HG02588 (cell line): Measurements from ENCODE around the gene BRICD5.

ENCODE experiments used
- ATAC-seq: cut with Tn5 transposase; IDR thresholded peaks from one replicate; pipeline ENCODE4 v1.9.1; 2021; ENCODE audit warnings: mild to moderate bottlenecking, moderate library complexity; ENCODE audit not compliant: unreplicated experiment

BRICD5 gene

GRCh38 chr16:2183671-2184070, 27.0 kb downstream of the BRICD5 start:
- no peak for ATAC-seq

- ATAC-seq: no peak
Observed at GRCh38 chr16:2181952-2182351, 28.7 kb downstream of the BRICD5 start.

- ATAC-seq: no peak
Observed at GRCh38 chr16:2180962-2181923, 29.4 kb downstream of the BRICD5 start.

DNA sequence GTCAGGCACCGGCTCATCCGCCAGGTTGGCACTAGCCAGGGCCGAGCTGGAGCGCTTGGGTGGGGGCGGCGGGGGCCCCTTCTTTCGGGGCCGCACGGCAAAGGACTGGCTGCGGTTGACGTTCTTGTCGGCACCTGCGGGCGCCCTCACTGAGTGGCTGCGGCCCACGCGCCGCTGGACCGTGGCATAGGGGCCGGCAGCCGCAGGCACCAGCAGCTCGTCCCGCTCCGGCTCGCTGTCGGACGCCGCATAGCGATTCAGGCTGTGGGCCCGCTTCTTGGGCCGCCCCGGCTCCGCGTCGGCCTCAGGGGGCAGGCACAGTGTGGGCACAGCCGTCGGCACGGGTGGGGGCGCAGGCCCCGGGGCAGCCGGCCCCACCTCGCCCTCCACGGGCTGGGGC, 30.2 kb downstream of the BRICD5 start:
- no peak for ATAC-seq

DNA sequence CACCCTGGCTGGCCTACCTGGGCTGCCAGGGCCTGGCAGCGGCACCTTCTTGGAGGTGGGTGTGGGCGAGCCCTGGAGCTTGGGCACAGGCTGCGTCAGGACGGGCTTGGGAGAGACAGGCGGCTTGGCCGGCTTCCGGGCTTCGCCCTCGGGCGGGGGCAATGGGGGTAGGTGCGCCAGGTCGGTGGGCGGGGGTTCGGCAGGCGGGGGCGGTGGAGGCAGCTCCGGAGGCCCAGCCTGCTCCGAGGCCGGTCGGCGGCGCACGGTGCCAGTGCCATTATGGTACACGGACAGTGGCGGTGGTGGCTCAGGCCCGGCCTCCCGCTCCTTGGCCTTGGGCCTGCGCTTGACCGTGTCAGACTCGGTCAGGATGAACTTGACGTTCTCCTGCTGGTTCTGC, 31.1 kb downstream of the BRICD5 start:
- ATAC-seq: no peak

GRCh38 chr16:2179107-2179501, 31.6 kb downstream of the BRICD5 start:
- ATAC-seq: no peak

DNA sequence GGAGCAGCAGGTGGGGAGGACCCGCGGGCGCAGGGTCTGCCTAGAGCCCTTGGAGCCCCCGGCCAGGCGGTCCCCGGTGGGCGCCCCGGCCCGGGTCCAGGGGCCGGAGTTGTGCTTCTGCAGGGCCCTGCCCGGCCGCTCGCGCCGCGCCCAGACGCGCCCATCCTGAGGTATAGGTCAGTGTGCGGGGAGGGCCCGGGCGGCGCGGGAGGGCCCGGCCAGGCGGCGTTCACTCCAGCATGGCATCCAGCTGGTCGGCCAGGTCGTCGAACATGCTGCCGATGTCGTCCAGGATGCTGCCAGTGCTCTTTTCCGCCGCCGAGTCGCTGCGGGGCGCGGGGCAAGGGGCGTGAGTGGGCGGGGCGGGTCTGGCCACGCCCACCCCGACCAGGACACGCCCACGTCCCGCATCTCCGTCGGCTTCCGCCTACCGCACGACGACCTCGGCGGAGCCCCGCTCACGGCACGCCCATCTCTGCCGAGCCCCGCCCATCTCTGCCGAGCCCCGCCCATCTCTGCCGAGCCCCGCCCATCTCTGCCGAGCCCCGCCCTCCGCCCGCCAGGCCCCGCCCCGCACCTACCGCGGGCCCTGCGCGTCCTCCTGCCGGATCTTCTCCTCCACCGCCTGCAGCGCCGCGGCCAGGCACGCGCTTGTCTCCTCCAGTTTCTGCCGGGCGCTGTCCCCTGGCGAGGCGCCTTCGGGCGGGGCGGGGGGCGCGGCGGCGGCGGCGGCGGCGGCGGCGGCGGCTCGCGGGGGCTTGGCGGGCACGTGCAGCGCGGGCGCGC, 32.1 kb downstream of the BRICD5 start:
- no peak for ATAC-seq

- no peak for ATAC-seq
Observed at GRCh38 chr16:2177561-2177960, 33.1 kb downstream of the BRICD5 start.

- ATAC-seq: no peak
Observed at GRCh38 chr16:2177101-2177500, 33.6 kb downstream of the BRICD5 start.

- ATAC-seq: no peak
Observed at GRCh38 chr16:2176047-2176446, 34.6 kb downstream of the BRICD5 start.

DNA sequence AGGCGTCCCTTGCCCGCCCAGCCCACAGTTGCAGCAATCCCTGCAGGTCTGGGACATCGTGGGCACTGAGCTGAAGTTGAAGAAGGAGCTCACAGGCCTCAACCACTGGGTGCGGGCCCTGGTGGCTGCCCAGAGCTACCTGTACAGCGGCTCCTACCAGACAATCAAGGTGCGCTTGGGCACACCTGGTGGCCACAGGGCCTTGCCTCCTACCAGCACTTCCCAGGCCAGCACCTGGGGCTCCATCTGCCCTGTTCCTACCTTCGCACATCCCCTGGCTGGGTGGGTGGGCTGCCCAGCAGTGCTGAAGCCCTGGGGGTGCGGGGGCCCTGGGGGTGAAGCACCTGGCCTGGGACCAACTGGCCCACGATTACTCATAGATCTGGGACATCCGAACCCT, 35.2 kb downstream of the BRICD5 start:
- no peak for ATAC-seq

GRCh38 chr16:2174396-2175131, 36.1 kb downstream of the BRICD5 start:
- ATAC-seq: no peak

- no peak for ATAC-seq
Observed at GRCh38 chr16:2173916-2174315, 36.7 kb downstream of the BRICD5 start.

- ATAC-seq: no peak
Observed at GRCh38 chr16:2173366-2173765, 37.3 kb downstream of the BRICD5 start.

DNA sequence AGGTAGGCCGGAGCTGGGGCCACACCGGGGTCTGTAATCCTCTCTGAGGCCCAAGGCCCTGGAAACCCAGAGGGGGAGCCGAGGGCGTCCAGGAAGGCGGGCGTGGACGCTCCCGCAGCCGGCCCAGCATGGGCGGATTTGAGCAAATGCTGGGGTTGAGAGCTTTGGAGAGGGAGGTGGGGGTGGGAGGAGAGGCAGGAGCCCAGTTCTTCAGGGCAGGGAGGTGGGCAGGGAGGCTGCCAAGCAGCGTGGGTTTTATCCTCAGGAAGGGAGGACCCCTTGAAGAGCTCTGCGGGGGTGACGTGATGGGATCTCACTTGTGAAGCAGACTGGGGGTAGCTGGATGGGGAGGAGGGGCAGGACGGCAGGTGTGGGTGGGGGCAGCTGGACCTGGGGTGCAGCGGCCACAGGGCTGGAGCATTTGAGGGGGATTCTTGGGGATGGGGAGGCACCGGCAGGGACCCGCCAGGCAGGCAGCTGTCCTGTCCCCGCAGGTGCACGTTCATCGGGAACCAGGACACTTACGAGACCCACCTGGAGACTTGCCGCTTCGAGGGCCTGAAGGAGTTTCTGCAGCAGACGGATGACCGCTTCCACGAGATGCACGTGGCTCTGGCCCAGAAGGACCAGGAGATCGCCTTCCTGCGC, 37.9 kb downstream of the BRICD5 start:
- no peak for ATAC-seq

DNA sequence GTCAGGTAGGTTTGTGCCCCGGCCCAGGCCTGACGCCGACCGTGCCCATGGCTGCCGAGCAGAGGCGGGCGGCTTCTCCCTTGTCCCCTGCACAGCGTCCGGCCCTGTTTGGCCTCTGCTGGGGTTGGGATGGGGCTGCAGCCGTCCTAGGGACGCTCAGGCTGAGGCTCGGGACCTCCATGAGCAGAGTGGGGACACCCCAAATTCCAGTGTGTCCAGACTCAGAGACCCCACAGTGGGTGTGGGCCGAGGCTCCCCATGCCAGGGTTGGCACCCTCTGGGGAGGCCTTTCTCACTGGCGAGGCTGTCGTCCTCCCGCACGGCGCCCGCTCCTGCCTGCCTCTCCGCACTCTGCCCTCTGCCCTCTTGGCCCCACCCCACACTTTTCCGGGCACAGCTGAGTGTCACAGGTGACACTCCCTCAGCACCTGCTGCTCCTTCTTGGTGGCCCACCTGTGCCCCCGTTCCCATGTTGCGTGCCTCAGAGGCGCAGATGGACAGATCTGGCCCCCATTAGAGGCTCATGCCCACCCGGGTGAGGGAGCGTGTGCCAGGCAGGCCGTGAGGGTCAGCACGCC, 39.0 kb downstream of the BRICD5 start:
- no peak for ATAC-seq

GRCh38 chr16:2170587-2171435, 39.9 kb downstream of the BRICD5 start:
- no peak for ATAC-seq

DNA sequence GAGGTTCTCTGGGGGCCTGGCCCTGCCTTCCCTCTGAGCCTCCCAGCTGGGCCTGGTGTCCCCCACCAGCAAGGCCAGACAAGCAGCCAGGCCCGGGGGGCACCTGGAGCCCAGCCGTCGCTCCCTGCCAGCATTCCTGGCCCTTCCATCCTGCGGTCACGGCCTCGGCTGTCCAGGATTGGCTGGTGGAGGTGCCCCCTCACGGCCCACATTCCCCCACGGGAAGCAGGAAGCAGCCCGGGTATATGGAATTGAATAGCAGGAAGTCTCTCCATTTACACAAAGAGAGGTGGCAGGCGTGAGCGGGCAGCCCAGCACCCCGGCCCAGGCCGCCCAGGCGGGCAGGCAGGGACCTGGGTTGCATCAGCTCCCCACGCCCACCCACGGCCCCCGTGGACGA, 40.6 kb downstream of the BRICD5 start:
- ATAC-seq: no peak

DNA sequence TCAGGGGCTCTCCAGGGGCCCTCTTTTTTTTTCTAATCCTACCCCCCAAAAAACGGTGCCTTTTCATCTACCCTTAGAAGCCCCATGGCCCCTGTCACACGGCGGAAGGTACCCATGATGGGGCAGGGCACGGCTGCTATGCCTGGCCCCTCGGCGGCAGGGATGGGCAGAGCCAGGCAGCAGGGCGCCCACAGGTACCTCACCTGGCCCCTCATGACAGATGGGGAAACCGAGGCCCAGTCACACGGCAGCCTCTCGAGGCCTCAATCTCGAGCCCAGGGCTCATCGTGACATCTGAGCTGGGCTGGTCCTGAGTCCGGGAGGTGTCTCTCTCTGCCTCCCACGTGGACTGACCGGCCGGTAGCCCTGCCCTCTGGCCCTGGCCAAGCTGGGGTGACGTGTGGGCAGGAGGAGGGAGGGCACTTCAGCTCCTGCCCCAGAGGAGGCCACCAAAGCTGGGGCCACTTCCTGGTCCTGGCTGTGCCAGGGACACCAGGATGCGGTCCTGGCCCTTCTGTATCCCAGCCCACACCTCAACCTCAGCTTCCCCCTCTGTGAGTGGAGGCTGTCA, 43.5 kb downstream of the BRICD5 start:
- no peak for ATAC-seq
